OCI-LY3 (cell line): ENCODE data around the gene CEP57L1.

Experiments
- CTCF ChIP-seq: fragments of 200-600, 300-600 bp; sonication (generic); IDR thresholded peaks from 2 replicates; pipeline ENCODE4 v1.5.1; 2014; ENCODE audit warnings: antibody characterized with exemption, low read length, low read depth
- EZH2phosphoT487 ChIP-seq: fragments of 200-600 bp; shearing (Covaris generic); IDR thresholded peaks from 2 replicates; pipeline ENCODE4 v1.6.1; 2018; ENCODE audit warnings: antibody characterized with exemption, mixed run types, low read depth

- TF ChIP-seq CTCF (no peak), EZH2phosphoT487 (no peak)
These were observed 71.4 kb downstream of the CEP57L1 start for GRCh38 chr6:109166673-109167072.
